ENCODE data around the gene INCENP.

Gene INCENP

DNA sequence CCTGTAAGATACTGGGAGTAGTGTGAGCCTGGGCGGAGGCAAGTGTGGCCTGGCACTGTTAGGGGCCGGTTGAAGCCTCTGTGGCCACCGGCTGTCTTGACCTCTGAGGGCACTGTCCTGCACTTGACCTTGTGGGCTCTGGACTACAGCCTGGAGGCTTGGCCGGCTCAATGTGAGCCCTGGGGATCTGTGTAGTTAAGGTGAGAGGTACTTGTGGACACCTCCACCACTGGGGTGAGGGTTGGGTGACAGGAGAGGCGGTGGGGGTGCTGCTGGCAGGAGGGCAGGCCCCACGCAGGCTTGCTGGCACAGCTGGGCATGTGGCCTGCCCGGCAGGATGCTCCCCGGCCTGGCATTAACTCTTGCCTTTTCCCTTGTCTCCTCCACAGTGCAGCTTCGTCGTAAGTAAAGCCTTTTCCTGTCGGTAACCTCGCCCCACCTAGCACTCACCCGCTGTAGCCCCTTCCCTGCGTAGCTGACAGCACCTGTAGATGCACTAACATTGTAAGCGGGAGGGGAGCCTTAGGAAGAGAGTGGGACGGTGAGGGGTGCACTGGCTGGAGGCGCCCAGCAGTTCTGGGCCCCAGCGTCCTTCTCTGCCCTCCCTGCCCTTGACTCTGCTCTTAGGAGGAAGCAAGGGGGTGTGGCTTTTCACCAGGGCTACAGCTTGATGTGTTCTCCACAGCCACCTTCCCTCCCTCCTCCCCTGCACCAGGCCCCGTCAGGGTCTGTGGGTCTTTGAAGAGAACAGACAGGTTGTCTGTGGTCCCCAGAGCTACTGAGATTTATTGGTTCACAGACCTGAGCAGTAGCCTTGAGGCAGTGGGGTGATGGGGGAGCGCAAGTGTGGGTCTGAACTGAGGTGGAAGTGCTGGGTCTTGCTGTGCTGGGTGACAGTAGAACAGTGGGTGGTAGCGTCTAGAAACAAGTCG lies 17.6 kb downstream of the INCENP start:
- no peak for DNase-seq (ENCODE audit: low spot score)

DNA sequence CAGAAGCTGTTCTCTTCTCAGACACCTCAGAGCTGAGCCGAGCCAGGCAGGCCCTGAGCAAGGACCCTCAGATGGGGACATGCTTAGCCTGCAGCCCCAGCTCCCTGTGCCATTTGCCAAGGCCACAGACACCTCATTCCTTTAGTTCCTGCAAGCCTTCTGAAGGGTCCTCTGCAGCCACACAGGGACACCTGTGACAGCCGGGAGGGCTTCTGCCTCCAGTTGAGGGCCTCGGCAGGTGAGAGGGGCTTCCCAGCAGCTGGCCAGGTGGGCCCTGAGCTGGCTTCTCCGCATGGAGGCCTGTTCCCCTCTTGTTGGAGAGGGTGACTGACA lies 18.2 kb downstream of the INCENP start:
- DNase-seq (ENCODE audit: low spot score), result no peak

DNA sequence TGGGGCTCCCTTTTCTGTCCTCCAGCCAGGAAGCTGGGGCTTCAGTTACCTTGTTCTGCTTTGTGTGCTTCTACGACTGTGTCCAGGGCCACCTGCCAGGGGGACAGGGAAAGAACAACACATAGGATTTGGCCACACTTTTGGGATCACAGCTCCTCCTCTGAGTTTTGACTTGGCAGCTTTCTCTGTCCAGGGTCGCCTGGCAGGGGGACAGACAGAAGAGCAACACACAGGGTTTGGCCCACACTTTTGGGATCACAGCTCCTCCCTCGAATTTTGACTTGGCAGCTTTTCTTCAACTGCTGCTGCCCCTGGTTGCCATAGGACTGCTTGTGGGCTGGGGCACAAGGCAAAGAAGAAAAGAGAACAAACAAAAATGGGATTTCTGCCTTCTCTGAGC lies 19.1 kb downstream of the INCENP start:
- no peak for DNase-seq (ENCODE audit: low spot score)

DNA sequence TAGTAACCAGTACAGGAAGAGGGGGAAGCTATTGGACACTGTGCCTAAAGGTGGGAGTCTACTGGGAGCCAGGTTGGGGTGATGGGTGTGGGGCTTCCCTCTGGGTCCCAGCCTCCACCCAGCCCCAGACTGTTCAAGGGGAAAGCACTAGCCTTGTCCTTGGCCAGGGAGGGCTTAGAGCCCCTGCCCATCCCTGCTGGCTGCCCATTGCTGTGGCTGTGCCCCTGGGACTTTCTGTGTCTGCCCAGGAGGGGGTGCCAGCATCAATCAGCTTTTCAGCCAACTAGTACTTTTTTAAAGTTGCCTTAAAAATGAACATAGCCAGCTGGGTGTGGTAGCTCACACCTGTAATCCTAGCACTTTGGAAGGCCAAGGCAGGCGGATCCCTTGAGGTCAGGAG lies 19.9 kb downstream of the INCENP start:
- DNase-seq (ENCODE audit: low spot score), result no peak

DNA sequence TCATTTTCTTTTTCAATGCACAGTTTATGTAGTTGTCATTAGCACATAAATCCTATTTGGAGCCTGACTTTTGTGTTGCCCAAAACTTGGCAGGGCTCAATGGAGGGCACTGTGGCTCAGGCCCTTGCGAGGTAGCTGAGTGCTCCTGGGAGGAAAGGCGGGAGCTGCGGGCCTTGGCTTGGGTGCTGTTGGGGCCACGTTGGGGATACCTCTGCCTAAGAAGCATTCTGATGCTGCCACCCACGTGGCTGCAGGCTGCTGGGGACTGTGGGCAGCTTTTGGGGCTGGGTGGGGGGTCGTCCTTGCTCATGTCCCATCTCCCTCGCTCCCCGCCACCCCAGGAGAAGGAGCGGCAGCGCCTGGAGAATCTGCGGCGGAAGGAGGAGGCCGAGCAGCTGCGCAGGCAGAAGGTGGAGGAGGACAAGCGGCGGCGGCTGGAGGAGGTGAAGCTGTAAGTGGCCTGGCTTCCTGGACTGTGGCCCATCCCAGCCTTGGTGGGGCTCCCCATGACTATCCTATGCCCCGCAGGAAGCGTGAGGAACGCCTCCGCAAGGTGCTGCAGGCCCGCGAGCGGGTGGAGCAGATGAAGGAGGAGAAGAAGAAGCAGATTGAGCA lies 20.9 kb downstream of the INCENP start:
- DNase-seq (ENCODE audit: low spot score), result no peak

DNA sequence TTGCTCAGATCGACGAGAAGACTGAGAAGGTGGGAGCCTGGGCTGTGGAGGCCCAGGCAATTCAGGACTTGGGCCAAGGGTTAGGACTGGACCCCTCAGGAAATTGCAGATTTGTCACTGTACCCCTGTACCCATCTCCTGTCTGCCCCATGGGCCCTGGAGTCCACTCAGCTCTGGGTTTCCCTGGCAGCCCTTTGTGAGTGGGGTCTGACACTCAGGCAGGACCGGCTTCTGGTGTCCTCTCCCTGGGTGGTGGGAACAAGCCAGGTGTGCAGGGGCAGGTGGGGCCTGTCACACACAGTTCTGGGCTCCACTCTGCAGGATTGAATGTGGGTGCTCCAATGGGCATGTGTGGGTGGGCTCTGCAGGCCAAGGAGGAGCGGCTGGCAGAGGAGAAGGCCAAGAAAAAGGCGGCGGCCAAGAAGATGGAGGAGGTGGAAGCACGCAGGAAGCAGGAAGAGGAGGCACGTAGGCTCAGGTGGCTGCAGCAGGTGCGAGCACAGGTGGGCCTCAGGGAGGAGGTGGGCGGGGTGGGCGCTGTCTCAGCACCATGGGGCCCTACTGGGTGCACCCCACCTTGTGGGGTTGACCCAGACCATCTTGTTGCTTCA lies 21.6 kb downstream of the INCENP start:
- no peak for DNase-seq (ENCODE audit: low spot score)

DNA sequence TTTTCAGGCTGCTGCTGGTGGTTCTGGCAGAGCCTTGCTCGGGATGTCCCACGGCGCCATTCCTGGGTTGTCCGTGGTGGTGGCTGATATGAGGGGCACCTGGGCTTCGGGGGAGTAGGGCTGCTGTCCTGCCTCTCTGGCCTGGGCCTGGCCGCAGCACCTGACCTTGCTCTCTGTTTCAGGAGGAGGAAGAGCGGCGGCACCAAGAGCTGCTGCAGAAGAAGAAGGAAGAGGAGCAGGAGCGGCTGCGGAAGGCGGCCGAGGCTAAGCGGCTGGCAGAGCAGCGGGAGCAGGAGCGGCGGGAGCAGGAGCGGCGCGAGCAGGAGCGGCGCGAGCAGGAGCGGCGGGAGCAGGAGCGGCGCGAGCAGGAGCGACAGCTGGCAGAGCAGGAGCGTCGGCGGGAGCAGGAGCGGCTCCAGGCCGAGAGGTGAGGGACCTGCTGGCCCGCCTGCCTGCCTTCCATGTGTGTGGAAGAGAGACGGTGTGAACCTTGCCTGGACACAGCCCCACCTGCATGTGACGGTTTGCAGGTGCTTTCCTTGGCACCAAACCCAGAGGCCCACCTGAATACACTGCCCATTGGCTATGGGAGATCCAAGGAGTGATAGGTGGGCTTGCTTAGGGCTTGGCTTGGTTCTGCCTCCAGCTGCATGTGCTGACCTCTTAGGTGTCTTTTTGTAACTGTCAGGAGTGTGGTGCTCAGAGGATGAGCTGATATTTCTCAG lies 22.8 kb downstream of the INCENP start:
- no peak for DNase-seq (ENCODE audit: low spot score)

DNA sequence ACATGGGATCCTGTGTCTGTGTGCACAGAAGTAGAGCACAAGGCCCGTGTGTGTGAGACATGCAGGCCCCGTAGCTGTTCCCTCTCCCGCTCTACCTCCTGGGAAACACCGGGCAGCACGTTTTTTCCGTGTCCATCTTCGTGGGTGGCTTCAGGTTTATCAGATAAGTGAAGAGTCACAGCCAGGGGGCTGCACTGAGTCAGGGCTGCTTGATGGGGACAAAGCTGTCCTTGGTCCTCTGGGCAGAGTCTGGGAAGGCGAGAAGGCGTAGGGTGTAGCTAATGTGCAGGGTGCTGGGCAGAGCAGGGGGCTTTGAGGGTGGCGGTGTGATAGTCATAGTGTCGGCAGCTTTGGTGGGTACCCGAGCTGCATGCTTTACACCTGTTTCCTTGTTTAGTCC lies 23.7 kb downstream of the INCENP start:
- no peak for DNase-seq (ENCODE audit: low spot score)

DNA sequence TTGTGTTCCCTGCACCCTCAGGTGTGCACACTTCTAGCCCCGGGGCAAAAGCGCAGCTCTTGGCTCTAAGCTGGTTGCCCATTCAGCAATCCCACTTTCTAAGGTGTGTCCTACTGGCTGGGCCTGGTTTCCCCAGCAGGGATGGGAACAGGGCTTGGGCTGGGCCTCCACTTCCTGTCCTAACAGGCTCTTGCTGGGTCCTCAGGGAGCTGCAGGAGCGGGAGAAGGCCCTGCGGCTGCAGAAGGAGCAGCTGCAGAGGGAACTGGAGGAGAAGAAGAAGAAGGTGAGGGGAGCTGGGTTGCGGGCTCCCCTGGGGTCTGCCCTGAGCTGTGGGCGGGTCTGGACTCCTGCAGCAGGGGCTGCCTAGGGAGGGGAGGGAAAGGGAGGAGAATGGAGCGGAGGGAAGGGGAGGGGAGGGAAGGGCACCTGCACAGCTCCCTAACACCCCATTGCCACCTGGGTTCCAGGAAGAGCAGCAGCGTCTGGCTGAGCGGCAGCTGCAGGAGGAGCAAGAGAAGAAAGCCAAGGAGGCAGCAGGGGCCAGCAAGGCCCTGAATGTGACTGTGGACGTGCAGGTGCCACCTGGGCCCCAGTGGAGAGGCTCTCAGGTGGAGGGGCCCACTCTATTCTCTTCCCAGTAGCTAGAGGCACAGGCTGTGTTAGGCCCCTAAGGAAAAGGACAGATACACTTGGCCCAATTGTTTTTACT lies 24.6 kb downstream of the INCENP start:
- DNase-seq (ENCODE audit: low spot score), result no peak

DNA sequence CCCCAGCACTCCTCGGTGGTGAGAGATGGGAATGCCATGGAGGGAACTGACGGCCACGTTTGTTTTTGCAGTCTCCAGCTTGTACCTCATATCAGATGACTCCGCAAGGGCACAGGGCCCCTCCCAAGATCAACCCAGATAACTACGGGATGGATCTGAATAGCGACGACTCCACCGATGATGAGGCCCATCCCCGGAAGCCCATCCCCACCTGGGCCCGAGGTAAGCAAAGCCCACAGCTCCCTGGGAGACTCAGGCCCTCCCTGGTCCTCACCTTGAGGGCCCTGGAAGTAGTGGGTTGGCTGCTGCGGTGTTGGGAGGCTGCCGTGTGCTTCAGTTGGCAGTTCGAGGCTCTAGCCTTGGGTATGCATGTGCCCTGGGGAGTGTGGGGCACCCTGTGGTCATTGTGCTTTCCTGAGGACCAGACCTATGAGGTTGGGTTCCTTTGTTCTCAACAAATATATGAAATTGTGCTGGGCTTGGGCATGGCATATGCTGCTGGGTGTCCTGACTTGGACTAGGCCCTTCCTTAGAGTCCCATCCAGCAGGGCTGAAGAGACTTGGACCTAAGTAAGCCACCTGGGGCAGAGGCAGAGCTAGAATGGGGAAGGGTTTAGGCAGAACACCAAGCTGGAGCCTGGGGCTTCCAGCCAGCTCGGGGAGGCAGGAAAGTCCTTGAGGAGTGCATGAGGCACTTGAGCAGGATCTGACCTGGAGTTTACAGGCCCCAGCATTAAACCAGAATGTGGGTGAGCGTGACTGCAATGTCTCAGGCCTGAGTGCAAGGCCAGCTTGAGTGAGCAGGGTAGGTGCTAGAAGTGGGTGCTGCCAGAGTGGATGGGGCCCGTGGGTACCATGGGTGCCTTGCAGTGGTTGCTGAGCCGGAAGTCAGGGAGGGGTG lies 26.4 kb downstream of the INCENP start:
- DNase-seq (ENCODE audit: low spot score), result no peak

DNA sequence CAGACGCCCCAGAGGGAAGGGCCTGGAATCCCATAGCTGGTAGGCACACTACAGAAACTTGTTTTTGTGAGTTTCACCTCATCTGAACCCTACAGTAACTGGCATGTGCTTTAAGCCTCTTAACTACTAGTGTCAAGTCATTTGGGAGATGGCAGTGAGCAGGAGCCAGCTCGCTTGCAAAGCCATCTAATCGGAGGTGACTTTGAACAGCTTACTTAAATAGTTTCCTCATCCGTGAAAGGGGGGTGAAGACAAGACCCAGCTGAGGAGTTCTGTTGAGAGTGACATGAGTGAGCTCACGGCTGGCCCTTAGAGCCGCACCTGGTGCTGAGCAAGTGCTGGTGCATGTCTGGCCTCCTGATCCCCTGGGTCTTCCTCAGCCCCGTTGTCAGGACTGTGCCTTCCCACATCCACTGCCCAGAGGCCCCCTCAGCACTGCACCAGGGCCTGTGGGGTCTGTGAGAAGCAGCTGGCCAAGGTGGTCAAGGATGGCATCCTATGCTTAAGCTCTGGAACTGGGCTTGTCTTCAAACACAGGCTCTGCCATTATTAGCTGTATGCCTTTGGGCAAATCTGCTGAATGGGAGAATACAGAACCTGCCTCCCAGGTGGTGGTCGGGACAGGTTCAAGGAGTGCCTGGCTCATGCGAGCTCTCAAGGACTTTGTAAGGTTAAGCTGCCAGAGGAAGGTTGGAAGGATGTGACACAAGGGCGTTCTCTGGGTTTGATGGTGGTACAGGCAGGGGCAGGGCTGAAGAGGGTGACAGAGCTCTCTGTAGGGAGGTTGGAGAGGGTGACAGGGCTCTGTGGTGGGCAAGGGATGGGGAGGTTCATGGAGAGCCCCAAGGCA lies 27.3 kb downstream of the INCENP start:
- DNase-seq (ENCODE audit: low spot score), result no peak

DNA sequence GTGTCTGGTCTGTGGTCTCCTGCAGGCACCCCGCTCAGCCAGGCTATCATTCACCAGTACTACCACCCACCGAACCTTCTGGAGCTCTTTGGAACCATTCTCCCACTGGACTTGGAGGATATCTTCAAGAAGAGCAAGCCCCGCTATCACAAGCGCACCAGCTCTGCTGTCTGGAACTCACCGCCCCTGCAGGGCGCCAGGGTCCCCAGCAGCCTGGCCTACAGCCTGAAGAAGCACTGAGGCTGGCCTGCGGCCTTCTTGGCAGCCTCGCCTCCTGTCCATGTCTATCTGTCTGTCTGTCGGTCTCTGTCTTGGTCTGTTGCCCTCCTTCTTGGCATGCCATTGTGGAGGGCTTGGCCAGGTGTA lies 27.9 kb downstream of the INCENP start:
- DNase-seq (ENCODE audit: low spot score), result no peak

DNA sequence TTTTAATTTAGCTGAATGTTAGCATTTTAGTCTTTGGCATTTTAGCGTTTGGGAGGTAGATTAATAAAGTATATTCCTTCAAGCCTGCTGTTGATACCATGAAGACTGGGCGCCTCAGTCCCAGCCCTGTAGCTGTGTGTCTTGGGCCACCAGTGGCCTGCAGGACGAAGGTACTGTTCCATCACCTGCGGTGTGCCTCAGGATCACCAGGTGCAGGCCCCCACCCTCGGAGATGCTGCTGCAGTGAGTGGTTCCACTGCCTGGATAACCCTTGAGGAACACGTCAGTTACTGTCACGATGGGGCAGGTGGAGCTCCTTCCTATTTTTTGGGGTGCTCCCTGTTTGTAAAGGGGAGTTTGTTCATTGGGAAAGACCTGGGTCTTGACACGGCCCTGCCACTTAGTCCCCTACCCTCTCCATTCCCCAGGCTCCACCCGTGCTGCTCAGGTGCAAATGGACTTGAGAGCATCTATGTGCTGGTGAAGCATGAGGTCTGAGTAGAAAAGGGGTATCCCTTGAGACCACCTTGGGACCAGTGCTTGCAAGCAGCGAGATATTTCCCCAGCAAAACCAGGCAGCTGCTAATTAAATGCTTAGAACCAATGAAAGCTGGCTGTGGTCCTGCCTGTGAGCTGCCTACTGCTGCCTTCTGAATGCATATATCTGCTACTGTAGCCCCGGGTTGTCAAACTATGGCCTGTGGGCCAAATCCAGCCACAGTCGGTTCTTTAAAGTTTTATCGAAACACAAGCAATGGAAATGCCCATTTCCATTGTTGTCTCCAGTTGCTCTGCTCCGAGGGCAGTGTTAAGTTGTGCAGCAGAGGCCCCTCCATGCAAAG lies 28.7 kb downstream of the INCENP start:
- DNase-seq (ENCODE audit: low spot score), result no peak

DNA sequence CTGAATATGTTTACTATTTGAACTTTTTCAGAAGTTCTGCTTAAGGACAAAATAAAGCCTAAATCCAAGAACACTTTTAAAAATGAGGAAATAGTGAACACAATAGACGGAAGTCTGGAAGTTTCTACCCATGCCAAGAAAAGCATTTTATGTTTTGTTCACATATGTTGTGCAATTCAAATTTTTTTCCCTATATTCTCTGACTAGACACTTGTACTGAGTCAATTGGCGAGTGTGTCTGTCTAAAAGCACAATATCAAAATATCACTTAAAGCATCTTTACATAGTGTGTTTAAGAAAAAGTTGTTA lies 29.2 kb downstream of the INCENP start:
- DNase-seq (ENCODE audit: low spot score), result no peak

DNA sequence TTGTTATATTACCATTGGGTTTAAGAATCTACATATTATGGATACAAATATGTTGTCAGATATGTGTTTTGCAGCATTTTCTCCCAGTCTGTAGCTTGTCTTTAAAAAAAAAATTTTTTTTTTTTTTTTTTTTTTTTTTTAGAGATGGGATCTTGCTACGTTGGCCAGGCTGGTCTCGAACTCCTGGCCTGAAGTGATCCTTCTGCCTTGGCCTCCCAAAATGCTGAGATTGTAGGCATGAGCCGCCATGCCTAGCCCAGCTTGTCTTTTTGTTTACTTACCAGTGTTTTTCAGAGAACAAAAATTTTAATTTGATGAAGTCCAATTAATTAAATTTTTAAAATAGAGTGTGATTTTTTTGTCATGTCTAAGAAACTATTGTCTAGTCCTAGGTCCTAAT lies 29.8 kb downstream of the INCENP start:
- no peak for DNase-seq (ENCODE audit: low spot score)

DNA sequence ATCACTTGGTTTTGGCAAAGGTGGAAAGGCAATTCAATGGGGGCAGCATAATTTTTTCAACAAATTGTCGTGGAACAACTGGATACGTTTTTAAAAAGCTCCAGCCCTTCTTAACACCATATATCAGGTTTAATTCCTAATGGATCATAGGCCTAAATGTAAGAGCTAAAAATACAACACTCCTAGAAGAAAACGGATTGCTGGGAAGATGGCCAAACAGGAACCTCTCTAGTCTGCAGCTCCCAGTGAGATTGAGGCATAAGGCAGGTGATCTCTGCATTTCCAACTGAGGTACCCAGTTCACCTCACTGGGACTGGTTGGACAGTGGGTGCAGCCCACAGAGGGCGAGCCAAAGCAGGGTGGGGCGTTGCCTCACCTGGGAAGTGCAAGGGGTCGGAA lies 33.8 kb downstream of the INCENP start:
- DNase-seq (ENCODE audit: low spot score), result no peak

DNA sequence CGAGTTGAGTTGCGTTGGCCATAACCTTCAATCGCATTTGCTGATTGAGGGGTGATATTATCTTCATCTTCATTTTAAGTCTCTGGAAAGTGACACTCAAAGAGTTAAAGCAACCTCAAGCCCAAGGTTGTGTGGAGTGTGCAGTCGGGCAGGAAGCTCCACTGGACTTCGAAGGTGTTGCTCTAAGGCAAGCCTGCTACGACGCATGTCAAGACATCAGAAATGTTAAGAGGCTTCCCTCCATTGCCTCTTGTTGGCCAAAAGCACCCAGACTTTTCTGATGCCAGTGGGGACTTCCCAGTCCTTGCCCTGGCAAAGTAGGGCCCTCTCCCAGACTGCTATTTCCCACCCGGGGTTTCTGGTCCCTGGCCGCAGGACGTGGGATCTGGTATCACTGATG lies 42.6 kb downstream of the INCENP start:
- DNase-seq (ENCODE audit: low spot score), result no peak

DNA sequence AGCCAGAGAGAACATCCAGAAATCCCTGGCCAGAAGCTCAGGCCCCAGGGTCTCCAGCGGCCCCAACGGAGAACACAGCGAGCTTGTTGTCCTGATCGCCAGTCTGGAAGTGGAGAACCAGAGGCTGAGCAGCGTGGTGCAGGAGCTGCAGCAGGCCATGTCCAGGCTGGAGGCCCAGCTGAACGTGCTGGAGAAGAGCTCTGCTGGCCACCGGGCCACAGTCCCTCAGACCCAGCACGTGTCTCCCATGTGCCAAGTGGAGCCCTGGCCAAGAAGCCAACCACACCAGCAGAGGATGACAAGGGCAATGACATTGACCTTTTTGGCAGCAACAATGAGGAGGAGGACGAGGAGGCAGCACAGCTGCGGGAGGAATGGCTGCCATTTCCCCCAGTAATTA lies 45.6 kb downstream of the INCENP start:
- no peak for DNase-seq (ENCODE audit: low spot score)

DNA sequence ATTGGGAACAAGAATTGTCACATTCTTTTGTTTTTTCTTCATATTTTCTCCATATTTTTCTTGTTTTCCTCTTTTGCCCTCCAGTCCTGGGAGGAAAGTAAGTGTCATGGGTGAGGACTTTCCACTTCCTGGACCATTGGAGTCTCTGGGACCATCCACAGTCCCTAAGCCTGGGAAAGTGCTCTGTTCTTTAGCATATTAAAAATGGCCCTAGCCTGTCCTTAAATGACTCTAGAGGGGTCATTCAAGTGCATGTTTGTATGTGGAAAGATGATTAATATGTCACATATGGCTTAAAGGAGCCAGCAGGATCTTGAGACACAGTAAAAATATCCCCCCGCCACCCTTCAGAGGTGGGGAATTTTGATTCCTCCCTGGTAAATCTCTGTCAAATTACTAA lies 46.1 kb downstream of the INCENP start:
- DNase-seq (ENCODE audit: low spot score), result no peak
